Head of caudate nucleus (tissue), 42 donors: ENCODE results near the gene AOPEP.

Experiments used
- DNase-seq, 42 donors: peaks; one replicate each; pipeline versions ENCODE4 v3.0.0 to v3.0.0-alpha.2; 2020 to 2021; ENCODE audit warnings: mixed read lengths in 7 of 42
- intact Hi-C: fragments of 100-400 bp; cut with DNase I; formaldehyde crosslinking; loops from one replicate; pipeline ENCODE4 v1.15.0; 2022

Gene AOPEP

GRCh38 chr9:95061916-95062595 is 335.6 kb downstream of the AOPEP start:
- peak in 2 of 42 donors; percentile 50 to 55 for DNase-seq
- intact Hi-C loops, result no loop called here

GRCh38 chr9:95062596-95063065 is 336.1 kb downstream of the AOPEP start:
- intact Hi-C loops, result no loop called here
- DNase-seq, result peak in 2 of 42 donors; percentile 16 to 51

- peak in 3 of 42 donors; percentile 5 to 42 (median 19) for DNase-seq
- intact Hi-C loops, result no loop called here
Observed at GRCh38 chr9:95063300-95063699, 336.8 kb downstream of the AOPEP start.

- DNase-seq, result peak in 15 of 42 donors; percentile 22 to 83 (median 62)
- intact Hi-C loops, result no loop called here
Observed at GRCh38 chr9:95065224-95065623, 338.7 kb downstream of the AOPEP start.

GRCh38 chr9:95067057-95067456 is 340.6 kb downstream of the AOPEP start:
- intact Hi-C loops, result no loop called here
- DNase-seq, result peak in 2 of 42 donors; percentile 17 to 46

GRCh38 chr9:95067897-95068296 is 341.4 kb downstream of the AOPEP start:
- DNase-seq, result no peak
- intact Hi-C loops, result no loop called here

- DNase-seq, result peak in 6 of 42 donors; percentile 15 to 66 (median 50)
- intact Hi-C loops, result no loop called here
Observed at GRCh38 chr9:95070549-95071021, 344.1 kb downstream of the AOPEP start.

GRCh38 chr9:95071450-95071849 is 345.0 kb downstream of the AOPEP start:
- intact Hi-C loops, result no loop called here
- peak in 4 of 42 donors; percentile 1 to 42 (median 24) for DNase-seq

GRCh38 chr9:95071925-95072324 is 345.4 kb downstream of the AOPEP start:
- intact Hi-C loops, result no loop called here
- peak in 5 of 42 donors; percentile 0 to 37 (median 22) for DNase-seq

- intact Hi-C loops, result no loop called here
- DNase-seq, result peak in 5 of 42 donors; percentile 8 to 62 (median 38)
Observed at GRCh38 chr9:95073042-95073607, 346.6 kb downstream of the AOPEP start.

- intact Hi-C loops, result no loop called here
- peak in 5 of 42 donors; percentile 2 to 43 (median 21) for DNase-seq
Observed at GRCh38 chr9:95073918-95074317, 347.4 kb downstream of the AOPEP start.

- intact Hi-C loops, result no loop called here
- peak in 3 of 42 donors; percentile 18 to 43 (median 26) for DNase-seq
Observed at GRCh38 chr9:95074632-95075031, 348.1 kb downstream of the AOPEP start.

GRCh38 chr9:95075700-95076099 is 349.2 kb downstream of the AOPEP start:
- intact Hi-C loops, result no loop called here
- DNase-seq, result peak in 5 of 42 donors; percentile 4 to 41 (median 16)

- DNase-seq, result peak in 4 of 42 donors; percentile 3 to 23 (median 18)
- intact Hi-C loops, result no loop called here
Observed at GRCh38 chr9:95076696-95077052, 350.2 kb downstream of the AOPEP start.

GRCh38 chr9:95077053-95077765 is 350.7 kb downstream of the AOPEP start:
- intact Hi-C loops, result no loop called here
- DNase-seq, result peak in 35 of 42 donors; percentile 50 to 89 (median 75)

- intact Hi-C loops, result no loop called here
- DNase-seq, result peak in 20 of 42 donors; percentile 24 to 85 (median 70)
Observed at GRCh38 chr9:95077766-95078370, 351.4 kb downstream of the AOPEP start.

GRCh38 chr9:95078511-95078910 is 352.0 kb downstream of the AOPEP start:
- DNase-seq, result peak in 11 of 42 donors; percentile 1 to 41 (median 29)
- intact Hi-C loops, result no loop called here

- peak in 13 of 42 donors; percentile 2 to 64 (median 31) for DNase-seq
- intact Hi-C loops, result no loop called here
Observed at GRCh38 chr9:95078939-95079338, 352.4 kb downstream of the AOPEP start.

- intact Hi-C loops, result no loop called here
- DNase-seq, result peak in 10 of 42 donors; percentile 7 to 42 (median 20)
Observed at GRCh38 chr9:95079461-95079860, 353.0 kb downstream of the AOPEP start.
